ENCODE measurements around the gene STPG1. TPM values are rescaled to one million over a fixed set of nuclear protein-coding genes. Genes with fewer than 3 reads are reported as not detected.

The STPG1 gene
- total and polyA plus RNA-seq, 2 of the 13 experiments (the other 11 are each of a cell fraction or from before 2014, with no cell fraction given): 3.4 to 4.3 TPM

- POLR2A ChIA-PET: no interaction called here
- Histone ChIP-seq H3K79me2 (ENCODE audit: insufficient read depth, low read length) (no peaks in the 10 kb centered on the region), H3K27me3 (ENCODE audit: control insufficient read depth in 1 of 2, insufficient read depth in 2 of 2, low read length in 2 of 2) (peaks cover 0 to 18% of the 10 kb centered on the region in 2 experiments; a peak in 3 of 5 replicates), H3K9me3 (ENCODE audit: low read length) (no peaks in the 10 kb centered on the region), H3K27ac (ENCODE audit: extremely low read length, insufficient read depth, low read length) (no peak overlapping the region), H3K4me1 (ENCODE audit: insufficient read depth, low read length) (no peaks in the 10 kb centered on the region), H3K9ac (ENCODE audit: insufficient read depth, low read depth, low read length) (no peak overlapping the region), H3K36me3 (replicated peaks in 1 of 2; ENCODE audit: control insufficient read depth in 1 of 2, insufficient read depth in 2 of 2, low read length in 2 of 2) (no peaks in the 10 kb centered on the region), H2AFZ (ENCODE audit: low read length) (no peak overlapping the region), H3K4me3 (replicated peaks in 1 of 3; ENCODE audit: insufficient read depth in 1 of 3, low read depth in 2 of 3, low read length in 3 of 3) (no peak overlapping the region), H4K20me1 (ENCODE audit: insufficient read depth, low read length) (no peaks in the 10 kb centered on the region), H3K4me2 (ENCODE audit: low read depth, low read length) (no peak overlapping the region)
- no TSS peak for BruUV-seq (replicated peaks)
- intact Hi-C loops (cut with micrococcal nuclease; ENCODE audit: unreplicated experiment): no loop called here
- TF ChIP-seq ZNF557 (CRISPR knock-in tag; IDR thresholded peaks at IDR 0.05) (no peak), GMEB1 (CRISPR knock-in tag; IDR thresholded peaks at IDR 0.05; ENCODE audit: borderline replicate concordance) (no peak), PRMT3 (CRISPR knock-in tag; IDR thresholded peaks at IDR 0.05; ENCODE audit: borderline replicate concordance, low read depth) (no peak), ZKSCAN1 (IDR thresholded peaks at IDR 0.05; ENCODE audit: low read length) (no peak), ZNF841 (CRISPR knock-in tag; IDR thresholded peaks at IDR 0.05; ENCODE audit: borderline replicate concordance) (no peak), NFYB (CRISPR knock-in tag; IDR thresholded peaks at IDR 0.05) (no peak), ZSCAN12 (CRISPR knock-in tag; IDR thresholded peaks at IDR 0.05) (no peak), ZNF281 (CRISPR knock-in tag; IDR thresholded peaks at IDR 0.05; ENCODE audit: borderline replicate concordance) (no peak), GTF2F1 (IDR thresholded peaks at IDR 0.05; ENCODE audit: low read length) (no peak), ZNF460 (CRISPR knock-in tag; IDR thresholded peaks at IDR 0.05; ENCODE audit: borderline replicate concordance) (no peak), ZKSCAN8 (CRISPR knock-in tag; IDR thresholded peaks at IDR 0.05; ENCODE audit: borderline replicate concordance) (no peak), ZNF724P (CRISPR knock-in tag; IDR thresholded peaks at IDR 0.05; ENCODE audit: borderline replicate concordance) (no peak), PRDM15 (CRISPR knock-in tag; IDR thresholded peaks at IDR 0.05) (no peak), TBL1XR1 (IDR thresholded peaks at IDR 0.05; ENCODE audit: borderline replicate concordance, low read length, partially characterized antibody) (no peak), ZNF766 (CRISPR knock-in tag; IDR thresholded peaks at IDR 0.05; ENCODE audit: borderline replicate concordance) (no peak)
- ATAC-seq: no peak
- in situ Hi-C loops (cut with HindIII; ENCODE audit: extremely low pct_ligation_motif_present, low pct_unique_long_range_greater_than_20kb): no loop called here
- FAIRE-seq: no peak
- WGBS (ENCODE audit: low lambda C conversion rate): 29% methylated on average over 7 of the region's 7 CpGs
- no peak for DNase-seq (ENCODE audit: low spot score)
- CTCF ChIA-PET (ENCODE audit: low intra/inter-chr PET ratio, low total read pairs): no interaction called here
These were observed 61.5 kb downstream of the STPG1 start for GRCh38 chr1:24351918-24352627.

Data from HepG2 (cell line).